GM04504 (cell line): Measurements from ENCODE around the gene TMEM140.

ENCODE experiments used
- DNase-seq: peaks from one replicate; pipeline ENCODE4 v3.0.0-alpha.2; 2012; ENCODE audit warnings: low read depth

TMEM140 gene

GRCh38 chr7:135174941-135175340, 27.1 kb downstream of the TMEM140 start:
- DNase-seq = no peak

GRCh38 chr7:135175931-135176330, 28.1 kb downstream of the TMEM140 start:
- no peak for DNase-seq

GRCh38 chr7:135177028-135177696, 29.3 kb downstream of the TMEM140 start:
- DNase-seq = no peak

- no peak for DNase-seq
Observed at GRCh38 chr7:135178364-135178763, 30.5 kb downstream of the TMEM140 start.

- DNase-seq = no peak
Observed at GRCh38 chr7:135179321-135179925, 31.6 kb downstream of the TMEM140 start.

- DNase-seq = no peak
Observed at GRCh38 chr7:135180122-135180521, 32.2 kb downstream of the TMEM140 start.

GRCh38 chr7:135181261-135181928, 33.5 kb downstream of the TMEM140 start:
- no peak for DNase-seq

- no peak for DNase-seq
Observed at GRCh38 chr7:135181929-135182678, 34.2 kb downstream of the TMEM140 start.

GRCh38 chr7:135183478-135183877, 35.6 kb downstream of the TMEM140 start:
- no peak for DNase-seq

GRCh38 chr7:135184254-135184841, 36.5 kb downstream of the TMEM140 start:
- no peak for DNase-seq

- DNase-seq = no peak
Observed at GRCh38 chr7:135185471-135186260, 37.8 kb downstream of the TMEM140 start.

GRCh38 chr7:135186261-135186540, 38.3 kb downstream of the TMEM140 start:
- no peak for DNase-seq

GRCh38 chr7:135186841-135187253, 39.0 kb downstream of the TMEM140 start:
- no peak for DNase-seq

GRCh38 chr7:135188298-135188984, 40.6 kb downstream of the TMEM140 start:
- no peak for DNase-seq

- no peak for DNase-seq
Observed at GRCh38 chr7:135189221-135189662, 41.4 kb downstream of the TMEM140 start.

- no peak for DNase-seq
Observed at GRCh38 chr7:135189961-135190360, 42.1 kb downstream of the TMEM140 start.

- no peak for DNase-seq
Observed at GRCh38 chr7:135190703-135191102, 42.8 kb downstream of the TMEM140 start.

- no peak for DNase-seq
Observed at GRCh38 chr7:135192914-135193536, 45.2 kb downstream of the TMEM140 start.

GRCh38 chr7:135193615-135194081, 45.8 kb downstream of the TMEM140 start:
- DNase-seq = no peak

- DNase-seq = no peak
Observed at GRCh38 chr7:135194494-135195095, 46.7 kb downstream of the TMEM140 start.
